ENCODE measurements around the gene CDH20.
A peak's percentile ranks its signal among the peaks of the same experiment; 100 is the strongest.

The CDH20 gene

GRCh38 chr18:61569176-61569892 is 236.1 kb downstream of the CDH20 start:
- DNase-seq (ENCODE audit: insufficient read length, low spot score) (no peak), FAIRE-seq (no peak)

- DNase-seq (ENCODE audit: insufficient read length, low spot score), result no peak
- FAIRE-seq, result no peak
These were observed 236.8 kb downstream of the CDH20 start for GRCh38 chr18:61570070-61570469.

- DNase-seq (ENCODE audit: insufficient read length, low spot score) (no peak), FAIRE-seq (no peak)
These were observed 238.9 kb downstream of the CDH20 start for GRCh38 chr18:61572084-61572655.

- DNase-seq (ENCODE audit: insufficient read length, low spot score) (no peak), FAIRE-seq (no peak)
These were observed 239.6 kb downstream of the CDH20 start for GRCh38 chr18:61572871-61573270.

GRCh38 chr18:61574665-61575064 is 241.4 kb downstream of the CDH20 start:
- FAIRE-seq, result no peak
- DNase-seq (ENCODE audit: insufficient read length, low spot score), result no peak

- DNase-seq (ENCODE audit: insufficient read length, low spot score), result no peak
- FAIRE-seq, result no peak
These were observed 242.2 kb downstream of the CDH20 start for GRCh38 chr18:61575419-61575818.

- FAIRE-seq (no peak), DNase-seq (ENCODE audit: insufficient read length, low spot score) (no peak)
These were observed 245.6 kb downstream of the CDH20 start for GRCh38 chr18:61578846-61579245.

- no peak for FAIRE-seq
- DNase-seq (ENCODE audit: insufficient read length, low spot score), result no peak
These were observed 246.4 kb downstream of the CDH20 start for GRCh38 chr18:61579581-61579980.

- DNase-seq (ENCODE audit: insufficient read length, low spot score) (no peak), FAIRE-seq (no peak)
These were observed 246.8 kb downstream of the CDH20 start for GRCh38 chr18:61580046-61580445.

- DNase-seq (ENCODE audit: insufficient read length, low spot score), result peak; percentile 52
- FAIRE-seq, result peak; percentile 62
These were observed 248.5 kb downstream of the CDH20 start for GRCh38 chr18:61581578-61582201.

GRCh38 chr18:61582202-61582710 is 249.0 kb downstream of the CDH20 start:
- FAIRE-seq (no peak), DNase-seq (ENCODE audit: insufficient read length, low spot score) (no peak)

- DNase-seq (ENCODE audit: insufficient read length, low spot score), result no peak
- no peak for FAIRE-seq
These were observed 250.3 kb downstream of the CDH20 start for GRCh38 chr18:61583548-61583947.

- FAIRE-seq (no peak), DNase-seq (ENCODE audit: insufficient read length, low spot score) (no peak)
These were observed 254.6 kb downstream of the CDH20 start for GRCh38 chr18:61587865-61588264.

- DNase-seq (ENCODE audit: insufficient read length, low spot score) (no peak), FAIRE-seq (no peak)
These were observed 256.0 kb downstream of the CDH20 start for GRCh38 chr18:61589053-61589723.

GRCh38 chr18:61589724-61590065 is 256.5 kb downstream of the CDH20 start:
- no peak for FAIRE-seq

GRCh38 chr18:61591253-61591652 is 258.0 kb downstream of the CDH20 start:
- FAIRE-seq, result no peak
- no peak for DNase-seq (ENCODE audit: insufficient read length, low spot score)

More at GRCh38 chr18:61589724-61590065, 256.5 kb downstream of the CDH20 start:
- no peak for DNase-seq (ENCODE audit: insufficient read length, low spot score)

GRCh38 chr18:61595615-61596251 is 262.5 kb downstream of the CDH20 start:
- FAIRE-seq (no peak), DNase-seq (ENCODE audit: insufficient read length, low spot score) (no peak)

GRCh38 chr18:61596296-61596695 is 263.1 kb downstream of the CDH20 start:
- no peak for FAIRE-seq
- DNase-seq (ENCODE audit: insufficient read length, low spot score), result no peak

GRCh38 chr18:61597316-61597715 is 264.1 kb downstream of the CDH20 start:
- DNase-seq (ENCODE audit: insufficient read length, low spot score) (no peak), FAIRE-seq (no peak)

GRCh38 chr18:61600422-61600821 is 267.2 kb downstream of the CDH20 start:
- no peak for FAIRE-seq
- DNase-seq (ENCODE audit: insufficient read length, low spot score), result no peak

- FAIRE-seq (no peak), DNase-seq (ENCODE audit: insufficient read length, low spot score) (no peak)
These were observed 269.6 kb downstream of the CDH20 start for GRCh38 chr18:61602836-61603235.
